ENCODE data around the gene GMPPA. TPM values are rescaled to one million over a fixed set of nuclear protein-coding genes. Genes with fewer than 3 reads are reported as not detected.

Gene GMPPA
- total and polyA plus RNA-seq, 9 of the 15 experiments (the other 6 are each of a cell fraction or from before 2014, with no cell fraction given): 7.0 to 101 (median 66.7) TPM

DNA sequence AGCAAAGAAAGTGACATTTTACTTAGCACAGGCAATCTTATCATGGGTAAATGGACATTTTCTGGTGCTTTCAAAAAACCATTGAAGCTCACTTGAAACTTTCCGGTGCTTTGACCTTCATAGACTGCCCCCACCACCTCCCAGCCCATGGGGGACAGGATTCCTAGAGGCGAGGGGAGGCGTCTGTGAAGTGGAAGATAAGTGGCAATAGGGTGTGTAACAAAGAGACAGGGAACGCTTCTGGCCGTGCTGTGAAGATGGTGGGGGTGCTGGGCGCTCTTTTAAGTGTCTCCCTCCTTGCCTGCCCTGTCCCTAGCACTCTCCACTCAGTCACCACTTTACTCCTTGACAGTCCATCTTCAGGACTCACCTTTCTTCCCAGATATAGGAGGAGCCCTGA, 23.4 kb upstream of the GMPPA start:
- in situ Hi-C loops (cut with MboI) (loop anchor here (10.0 kb wide), 1 partner anchor 50 kb away; no protein-coding TSS in a partner anchor), intact Hi-C loops (cut with micrococcal nuclease) (loop anchor here (5.0 kb wide), 1 partner anchor 73 kb away; no protein-coding TSS in a partner anchor)
- POLR2A ChIA-PET: no interaction called here
- Histone ChIP-seq H3K36me3 (ENCODE audit: control insufficient read depth, insufficient read depth, low read length) (no peaks in the 10 kb centered on the region), H2AFZ (ENCODE audit: low read depth, low read length) (peak overlapping the region; percentile 51), H3K4me2 (ENCODE audit: insufficient read depth, low read length) (peak overlapping the region; percentile 58), H3K9me1 (ENCODE audit: control insufficient read depth, insufficient read depth, low read length) (no peaks in the 10 kb centered on the region), H4K20me1 (replicated peaks; ENCODE audit: control insufficient read depth, insufficient read depth, low read length) (no peaks in the 10 kb centered on the region), H3K9me3 (replicated peaks; ENCODE audit: control insufficient read depth, insufficient read depth, low read depth, low read length) (no peaks in the 10 kb centered on the region), H3K27ac (ENCODE audit: extremely low read depth, low read depth, low read length) (no peak overlapping the region; the same call in 2 of the 3 replicates), H3K27me3 (ENCODE audit: control insufficient read depth in 2 of 2, insufficient read depth in 2 of 2, low read length in 2 of 2) (no peaks in the 10 kb centered on the region), H3K79me2 (ENCODE audit: control insufficient read depth, insufficient read depth, low read length) (no peaks in the 10 kb centered on the region), H3K4me3 (no peak overlapping the region), H3K4me1 (replicated peaks in 1 of 2; ENCODE audit: control insufficient read depth in 2 of 2, insufficient read depth in 2 of 2, low read length in 2 of 2) (peaks cover 12 to 57% of the 10 kb centered on the region in 2 experiments; a peak in 4 of 5 replicates), H3K9ac (ENCODE audit: insufficient read depth in 1 of 2, low read depth in 2 of 2, low read length in 2 of 2) (peak overlapping the region; percentile 30 to 82; a peak in 2 of 4 replicates)
- 0% methylated on average over 6 of the region's 6 CpGs for WGBS (ENCODE audit: insufficient coverage, low coverage, missing lambda C conversion rate)
- FAIRE-seq: peak; percentile 94
- peak; percentile 74 for ATAC-seq
- no peak for TF ChIP-seq ZKSCAN3 (CRISPR knock-in tag; IDR thresholded peaks at IDR 0.05)
- peak; percentile 22; the same call in 1 of the 2 replicates for TF ChIP-seq NCOR1 (IDR thresholded peaks at IDR 0.05)
- TF ChIP-seq TCF3 (CRISPR knock-in tag; IDR thresholded peaks at IDR 0.05): peak; percentile 50; the same call in 1 of the 2 replicates
- TF ChIP-seq RUNX1 (IDR thresholded peaks at IDR 0.05; ENCODE audit: low read depth): no peak
- peak; percentile 32; the same call in 1 of the 2 replicates for TF ChIP-seq TAL1 (IDR thresholded peaks at IDR 0.05)
- TF ChIP-seq MCM5 (IDR thresholded peaks at IDR 0.05; ENCODE audit: low read depth): no peak
- TF ChIP-seq CBFA2T3 (IDR thresholded peaks at IDR 0.05): peak; percentile 79
- no peak for TF ChIP-seq CREB1 (IDR thresholded peaks at IDR 0.05)
- no peak for TF ChIP-seq CREB1 (CRISPR knock-in tag; IDR thresholded peaks at IDR 0.05)
- no peak for TF ChIP-seq ZNF57 (CRISPR knock-in tag; IDR thresholded peaks at IDR 0.05)
- 0 out of 2 replicates have a peak, but pooled peaks have one; percentile 21 for TF ChIP-seq CREM (IDR thresholded peaks at IDR 0.05; ENCODE audit: low read depth)
- TF ChIP-seq DDX20 (tag; IDR thresholded peaks at IDR 0.05; ENCODE audit: low read depth): no peak
- peak; percentile 54; the same call in 1 of the 2 replicates for TF ChIP-seq CBFA2T2 (conservative IDR thresholded peaks at IDR 0.05)
- peak; percentile 58 for TF ChIP-seq ARID1B (IDR thresholded peaks at IDR 0.05)
- TF ChIP-seq ILK (tag; IDR thresholded peaks at IDR 0.05; ENCODE audit: borderline replicate concordance, low read depth): no peak
- TF ChIP-seq ESRRA (IDR thresholded peaks at IDR 0.05; ENCODE audit: borderline replicate concordance, low read depth): peak; percentile 42; the same call in 1 of the 2 replicates
- TF ChIP-seq CXXC5 (CRISPR knock-in tag; IDR thresholded peaks at IDR 0.05): peak; percentile 9; the same call in 1 of the 2 replicates
- peak; percentile 37; the same call in 1 of the 2 replicates for TF ChIP-seq SMARCA4 (IDR thresholded peaks at IDR 0.05)
- peak; percentile 28; the same call in 1 of the 2 replicates for TF ChIP-seq ZBTB7A (IDR thresholded peaks at IDR 0.05; ENCODE audit: borderline replicate concordance, control insufficient read depth, low read depth, low read length)
- no TSS peak for BruUV-seq (replicated peaks)
- CTCF ChIA-PET (ENCODE audit: low intra/inter-chr PET ratio): interaction anchor here (0.5 to 3.1 kb wide), 2 partner anchors 55 to 56 kb away, joined by 3 to 20 read pairs; no protein-coding TSS in a partner anchor
- DNase-seq (ENCODE audit: extremely low read depth in 1 of 4, low spot score in 3 of 4): peak; percentile 32 to 80 (median 52)

Measured in K562 (cell line).